Endothelial cell (in vitro differentiated cells): ENCODE results near the gene GRAP2. TPM values are rescaled to one million over a fixed set of nuclear protein-coding genes. Genes with fewer than 3 reads are reported as not detected.
A peak's percentile ranks its signal among the peaks of the same experiment; 100 is the strongest.

Experiments
- DNase-seq: peaks from one replicate; pipeline ENCODE4 v3.0.0; 2021; ENCODE audit warnings: low spot score
- H3K27ac Mint-ChIP-seq: one replicate; pipeline ENCODE4 v1.8.0; 2021; ENCODE audit warnings: mixed read lengths, inconsistent platforms; ENCODE audit not compliant: unreplicated experiment
- H3K27me3 Mint-ChIP-seq: one replicate; pipeline ENCODE4 v1.8.0; 2021; ENCODE audit warnings: mild to moderate bottlenecking, moderate library complexity, mixed read lengths, inconsistent platforms; ENCODE audit not compliant: unreplicated experiment
- H3K36me3 Mint-ChIP-seq: one replicate; pipeline ENCODE4 v1.8.0; 2021; ENCODE audit warnings: mild to moderate bottlenecking, low read depth, mixed read lengths, inconsistent platforms; ENCODE audit not compliant: unreplicated experiment
- H3K4me1 Mint-ChIP-seq: one replicate; pipeline ENCODE4 v1.8.0; 2021; ENCODE audit warnings: mild to moderate bottlenecking, mixed read lengths, inconsistent platforms; ENCODE audit not compliant: unreplicated experiment
- H3K4me3 Mint-ChIP-seq: one replicate; pipeline ENCODE4 v1.8.0; 2021; ENCODE audit warnings: mild to moderate bottlenecking, mixed read lengths, inconsistent platforms; ENCODE audit not compliant: unreplicated experiment
- H3K9me3 Mint-ChIP-seq: one replicate; pipeline ENCODE4 v1.8.0; 2021; ENCODE audit warnings: mixed read lengths, inconsistent platforms; ENCODE audit not compliant: unreplicated experiment
- CTCF ChIP-seq: fragments of 200-600 bp; sonication (generic); IDR thresholded peaks from one replicate; pipeline ENCODE4 v1.5.0; 2021; ENCODE audit warnings: antibody characterized with exemption; ENCODE audit not compliant: unreplicated experiment
- total RNA-seq: library from RNA; stranded (reverse); fragmentation: NEBNext Ultra II Directional; extraction: Animal tissue kit (Norgen Biotek cat#: 25700); gene quantifications from one replicate; pipeline ENCODE4 v1.2.1, GENCODE V29; 2021; ENCODE audit not compliant: unreplicated experiment

Gene GRAP2
- total RNA-seq, 1 donor from 2014 or later, result 20.5 TPM

DNA sequence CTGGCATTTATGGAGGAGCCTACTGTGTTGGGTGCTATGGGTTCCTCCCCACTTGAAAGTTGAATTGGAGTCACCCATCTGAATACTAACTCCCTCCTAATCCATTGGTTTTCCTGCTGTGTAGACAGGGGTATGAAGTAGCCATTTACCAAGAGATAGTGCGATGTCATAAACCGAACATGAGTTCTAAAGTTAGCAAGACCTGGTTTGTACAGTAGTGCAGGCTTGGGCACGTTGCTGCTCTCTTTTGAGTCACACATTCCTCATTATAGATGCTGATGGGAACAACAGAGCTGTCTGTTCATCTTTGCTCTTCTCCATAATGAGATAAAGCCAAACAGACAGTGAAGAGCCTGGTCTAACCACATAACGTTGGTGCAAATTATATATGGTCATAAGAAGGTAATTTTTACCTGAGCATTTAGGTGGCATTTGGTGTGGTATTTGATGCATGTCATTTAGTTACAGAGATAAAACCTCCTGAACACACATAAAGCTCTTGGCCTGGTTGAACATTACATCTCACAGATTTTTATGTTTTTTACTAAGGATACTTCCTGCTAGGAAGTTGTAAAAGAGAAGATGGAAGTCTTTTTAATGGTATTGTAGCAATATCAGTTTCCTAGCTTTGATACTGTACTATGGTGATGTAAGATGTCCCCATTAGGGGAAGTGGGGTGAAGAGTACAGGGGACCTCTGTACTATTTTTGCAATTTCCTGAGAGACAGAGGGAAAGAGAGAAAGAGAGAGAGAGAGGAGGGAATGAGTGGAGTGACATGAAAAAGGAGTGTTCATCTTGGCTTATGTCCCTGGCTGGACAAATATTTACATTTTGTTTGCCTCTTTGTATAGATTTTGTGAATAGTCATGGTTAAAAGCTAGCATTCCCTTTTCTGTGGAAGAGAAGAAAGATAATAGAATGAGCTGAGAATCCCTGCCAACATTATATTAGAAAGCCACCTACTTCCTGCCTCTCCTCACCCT lies 27.9 kb downstream of the GRAP2 start:
- Mint-ChIP-seq H3K27me3 (peaks cover 3% of the 10 kb centered on the region), H3K36me3 (no peaks in the 10 kb centered on the region), H3K9me3 (no peaks in the 10 kb centered on the region), H3K4me1 (peaks cover 17% of the 10 kb centered on the region), H3K27ac (no peak overlapping the region), H3K4me3 (no peak overlapping the region)
- TF ChIP-seq CTCF, result no peak
- no peak for DNase-seq

DNA sequence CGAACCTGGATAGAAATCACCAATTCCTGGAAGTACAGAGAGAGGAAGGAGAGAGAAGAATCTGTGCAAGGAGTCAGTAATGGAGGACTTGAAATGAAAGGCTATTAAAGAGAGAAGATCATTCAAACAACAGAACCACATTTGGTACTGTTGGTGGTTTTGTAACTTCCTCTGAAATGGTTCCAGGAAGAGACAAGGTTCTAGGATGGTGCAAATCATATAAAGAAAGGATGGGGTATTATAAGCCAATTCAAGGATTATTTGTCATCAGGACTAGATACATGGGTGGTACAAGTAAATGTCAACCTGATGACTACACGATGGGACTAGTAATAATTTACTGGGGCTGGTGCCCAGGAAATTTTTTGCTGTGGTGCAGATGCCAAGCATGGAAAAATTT lies 30.4 kb downstream of the GRAP2 start:
- H3K27ac Mint-ChIP-seq, result no peak overlapping the region
- H3K27me3 Mint-ChIP-seq, result peaks cover 3% of the 10 kb centered on the region
- DNase-seq, result no peak
- peaks cover 18% of the 10 kb centered on the region for H3K4me1 Mint-ChIP-seq
- H3K4me3 Mint-ChIP-seq, result no peak overlapping the region
- H3K9me3 Mint-ChIP-seq, result no peaks in the 10 kb centered on the region
- no peaks in the 10 kb centered on the region for H3K36me3 Mint-ChIP-seq
- TF ChIP-seq CTCF, result no peak

DNA sequence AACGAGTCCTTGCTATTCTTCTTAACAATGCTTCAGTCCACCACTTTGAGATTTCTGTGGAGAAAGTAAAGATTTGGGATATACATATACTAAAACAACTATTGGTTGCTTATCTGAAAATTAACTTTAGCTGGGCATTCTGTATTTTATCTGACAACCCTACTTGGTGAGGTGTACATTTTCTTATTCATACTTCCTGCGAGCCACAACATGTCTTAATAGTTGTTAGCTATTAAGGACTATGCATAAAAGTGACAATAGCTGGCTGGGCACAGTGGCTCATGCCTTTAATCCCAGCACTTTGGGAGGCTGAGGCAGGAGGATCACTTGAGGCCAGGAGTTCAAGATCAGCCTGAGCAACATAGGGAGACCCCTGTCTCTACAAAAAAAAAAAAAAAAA lies 31.3 kb downstream of the GRAP2 start:
- no peaks in the 10 kb centered on the region for H3K36me3 Mint-ChIP-seq
- DNase-seq, result no peak
- no peak for TF ChIP-seq CTCF
- peaks cover 16% of the 10 kb centered on the region for H3K4me1 Mint-ChIP-seq
- no peaks in the 10 kb centered on the region for H3K9me3 Mint-ChIP-seq
- H3K4me3 Mint-ChIP-seq, result no peak overlapping the region
- H3K27ac Mint-ChIP-seq, result no peak overlapping the region
- no peaks in the 10 kb centered on the region for H3K27me3 Mint-ChIP-seq

DNA sequence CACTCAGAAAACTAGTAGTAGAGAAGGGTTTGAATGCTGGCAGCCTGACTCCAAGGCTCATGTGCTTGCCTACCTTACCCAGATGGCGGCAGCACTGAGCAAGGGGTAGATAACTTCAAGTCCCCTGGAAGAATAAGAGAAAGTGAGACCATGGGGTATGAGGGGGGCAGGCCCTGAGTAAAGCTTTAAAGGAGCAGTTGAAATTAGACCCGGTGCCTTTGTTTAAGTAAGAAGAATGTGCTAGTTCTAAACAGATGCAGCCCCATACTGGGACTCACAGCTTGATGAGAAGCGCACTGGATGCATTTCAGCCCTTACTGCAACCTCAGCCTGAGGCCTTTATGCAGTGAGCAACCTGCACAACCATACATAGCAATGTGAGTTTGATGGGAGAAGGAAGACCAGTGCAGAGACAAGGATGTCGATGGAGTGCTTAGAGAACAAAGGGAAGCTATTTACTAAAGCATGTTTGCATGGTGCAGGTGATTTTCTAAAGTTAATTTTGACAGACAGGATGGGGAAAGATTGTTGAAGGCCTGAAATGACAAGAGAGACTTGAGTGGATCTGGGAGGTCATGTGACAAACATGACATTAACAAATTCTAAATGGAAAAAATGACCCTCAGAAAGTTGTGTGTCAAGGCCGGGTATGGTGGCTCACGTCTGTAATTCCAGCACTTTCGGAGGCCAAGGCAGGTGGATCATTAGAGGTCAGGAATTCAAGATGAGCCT lies 32.2 kb downstream of the GRAP2 start:
- H3K27ac Mint-ChIP-seq, result no peak overlapping the region
- H3K4me3 Mint-ChIP-seq, result no peak overlapping the region
- peak; percentile 86 for TF ChIP-seq CTCF
- DNase-seq, result peak; percentile 55
- H3K9me3 Mint-ChIP-seq, result no peaks in the 10 kb centered on the region
- H3K36me3 Mint-ChIP-seq, result no peaks in the 10 kb centered on the region
- peaks cover 12% of the 10 kb centered on the region for H3K4me1 Mint-ChIP-seq
- H3K27me3 Mint-ChIP-seq, result no peaks in the 10 kb centered on the region
